ENCODE results near the gene TPP2.

The TPP2 gene

DNA sequence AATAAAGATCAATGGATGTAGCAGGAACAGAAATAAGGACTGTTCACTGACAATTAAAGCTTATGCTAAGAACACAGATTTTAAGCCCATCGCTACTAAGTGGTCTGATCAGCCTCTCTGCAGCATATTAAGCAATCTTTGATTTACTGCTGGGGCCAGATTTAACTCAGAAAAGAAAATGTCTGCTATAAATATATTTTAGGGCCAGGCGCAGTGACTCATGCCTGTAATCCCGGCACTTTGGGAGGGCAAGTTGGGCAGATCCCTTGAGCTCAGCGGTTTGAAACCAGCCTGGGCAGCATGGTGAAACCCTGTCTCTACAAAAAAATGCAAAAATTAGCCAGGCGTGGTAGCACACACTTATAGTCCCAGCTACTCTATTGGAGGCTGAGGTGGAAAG is 55.1 kb downstream of the TPP2 start:
- in situ Hi-C loops (cut with MboI; ENCODE audit: low sequenced_read_pairs) = no loop called here

DNA sequence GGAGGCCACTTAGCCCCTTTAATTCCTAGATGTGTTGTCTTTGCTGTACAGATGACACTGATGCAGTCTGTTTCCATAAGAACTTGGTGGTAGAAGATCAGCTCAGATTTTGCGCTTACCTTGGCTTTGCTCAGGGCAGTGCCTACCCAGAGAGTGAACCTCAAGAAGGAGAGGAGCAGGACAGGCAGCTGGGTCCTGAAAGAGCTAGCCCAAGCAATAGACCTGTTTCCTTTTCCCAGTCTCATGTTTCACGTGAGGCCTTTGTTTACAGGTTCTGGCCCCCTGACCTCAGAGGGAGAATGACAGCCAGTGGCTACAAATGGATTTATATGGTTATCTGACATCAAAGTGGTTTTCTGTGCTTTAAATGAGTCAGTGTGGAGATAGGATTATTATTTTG is 58.0 kb downstream of the TPP2 start:
- in situ Hi-C loops (cut with MboI; ENCODE audit: low sequenced_read_pairs) = no loop called here

DNA sequence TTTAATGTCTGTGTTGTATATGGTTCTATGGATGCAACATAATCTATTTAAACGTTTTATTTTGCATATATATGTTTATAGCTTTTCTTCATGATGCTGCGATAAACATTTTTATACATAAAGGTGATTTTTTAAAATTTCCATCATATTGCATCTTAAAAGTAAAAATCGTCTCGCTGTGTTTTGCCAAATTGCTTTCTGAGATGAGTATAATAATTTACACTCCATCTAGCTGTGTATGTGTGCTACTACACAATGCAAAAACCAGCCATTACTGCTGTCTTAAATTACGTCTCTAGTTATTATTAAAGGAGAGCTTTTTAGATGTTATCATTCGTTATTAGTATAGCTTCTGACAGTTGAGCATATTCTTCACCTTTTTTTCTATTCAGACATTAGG is 60.8 kb downstream of the TPP2 start:
- in situ Hi-C loops (cut with MboI; ENCODE audit: low sequenced_read_pairs) = no loop called here

DNA sequence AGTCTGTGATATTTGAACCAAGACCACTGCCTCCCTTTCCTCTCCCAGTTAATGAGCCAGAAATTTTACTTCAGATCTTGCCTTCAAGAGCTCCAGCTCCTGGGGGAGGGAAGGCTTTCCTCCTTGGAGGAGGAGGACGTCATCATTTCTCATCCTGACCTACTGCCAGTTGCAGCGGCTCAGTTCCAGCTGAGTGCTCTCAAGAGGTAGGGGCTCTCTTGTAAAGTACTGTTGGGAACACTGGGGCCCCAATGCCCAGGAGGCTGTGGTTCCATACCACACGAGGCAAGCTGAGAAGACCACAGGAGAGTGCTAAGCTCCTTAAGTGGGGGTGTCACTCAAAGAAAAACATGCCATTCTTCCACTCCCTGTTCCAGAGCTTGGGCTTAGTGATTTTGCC is 61.9 kb downstream of the TPP2 start:
- in situ Hi-C loops (cut with MboI; ENCODE audit: low sequenced_read_pairs) = no loop called here

DNA sequence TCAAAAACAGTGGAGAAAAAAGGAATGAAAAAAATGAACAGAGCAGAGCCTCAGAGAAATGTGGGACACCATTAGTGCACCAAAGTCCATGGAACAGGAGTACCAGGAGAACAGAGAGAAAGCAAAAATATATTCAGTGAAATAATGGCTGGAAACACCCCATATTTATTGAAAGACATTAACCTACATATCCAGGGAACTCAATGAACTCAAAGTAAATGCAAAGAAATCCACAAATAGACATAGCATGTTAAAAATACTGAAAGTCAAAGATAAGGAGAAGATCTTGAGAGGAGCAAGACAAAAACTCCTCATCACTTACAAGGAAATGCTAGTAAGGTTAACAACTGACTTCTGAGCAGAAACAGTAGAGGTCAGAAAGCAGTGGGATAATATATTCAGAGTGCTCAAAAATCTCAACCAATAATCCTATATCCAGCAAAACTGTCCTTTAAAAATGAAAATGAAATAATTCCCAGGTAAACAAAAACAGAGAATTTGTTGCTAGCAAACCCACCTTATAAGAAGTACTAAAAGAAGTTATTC is 62.5 kb downstream of the TPP2 start:
- in situ Hi-C loops (cut with MboI; ENCODE audit: low sequenced_read_pairs) = no loop called here

DNA sequence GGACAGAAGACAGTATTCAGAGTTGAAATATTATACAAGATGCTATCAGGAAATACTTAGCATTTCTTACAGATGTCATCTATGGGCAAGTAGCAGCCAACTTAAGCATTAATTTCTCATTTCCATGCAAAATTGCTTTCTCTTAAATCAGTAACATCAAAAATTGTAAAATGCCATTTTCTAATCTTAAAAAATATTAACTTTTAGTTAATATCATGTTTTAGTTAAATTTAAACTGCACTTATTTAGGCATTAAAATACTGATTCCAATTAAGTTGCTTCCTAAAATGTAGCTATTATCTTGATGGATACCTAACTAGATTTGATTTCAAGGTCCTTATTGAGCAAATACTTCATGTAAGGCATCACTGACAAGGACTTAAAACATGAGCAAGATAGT is 70.2 kb downstream of the TPP2 start:
- in situ Hi-C loops (cut with MboI; ENCODE audit: low sequenced_read_pairs) = no loop called here

DNA sequence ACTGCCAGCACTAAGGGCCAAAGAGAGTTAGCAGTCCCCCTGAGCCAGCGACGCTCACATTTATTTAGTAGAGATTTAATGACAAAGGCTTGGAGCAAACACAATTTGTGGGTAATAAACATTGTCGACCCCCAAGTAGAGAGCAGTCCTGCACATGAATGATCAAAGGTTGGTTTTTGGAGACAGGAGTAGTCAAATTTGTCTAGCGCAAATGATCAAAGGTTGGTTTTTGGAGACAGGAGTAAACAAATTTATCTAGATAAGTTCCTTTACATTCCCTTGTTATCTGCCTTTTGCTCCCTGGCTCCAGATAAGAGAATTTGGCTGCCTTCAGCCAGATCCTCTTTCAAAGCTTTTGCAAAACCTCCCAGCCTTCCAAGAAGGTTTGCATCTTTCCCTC is 71.1 kb downstream of the TPP2 start:
- in situ Hi-C loops (cut with MboI; ENCODE audit: low sequenced_read_pairs) = no loop called here

DNA sequence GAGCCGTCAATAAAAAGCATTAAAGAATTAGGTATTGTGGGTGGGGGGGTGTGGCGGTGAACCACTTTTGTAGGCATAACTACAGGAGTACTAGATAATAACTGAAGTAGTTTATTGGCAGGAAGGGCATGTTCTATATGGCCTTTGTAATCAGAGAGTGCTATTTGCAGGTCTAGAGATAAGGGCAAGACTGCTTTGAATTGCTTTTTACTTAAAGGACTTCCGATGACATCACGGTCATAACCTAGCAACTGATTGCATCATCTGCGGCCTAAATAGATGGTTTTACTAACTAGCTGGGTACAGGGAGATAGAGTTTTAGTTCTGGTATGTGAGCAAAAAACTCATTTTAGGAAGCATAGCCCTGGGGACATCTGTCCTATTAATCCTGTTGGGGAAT is 73.3 kb downstream of the TPP2 start:
- in situ Hi-C loops (cut with MboI; ENCODE audit: low sequenced_read_pairs) = no loop called here

DNA sequence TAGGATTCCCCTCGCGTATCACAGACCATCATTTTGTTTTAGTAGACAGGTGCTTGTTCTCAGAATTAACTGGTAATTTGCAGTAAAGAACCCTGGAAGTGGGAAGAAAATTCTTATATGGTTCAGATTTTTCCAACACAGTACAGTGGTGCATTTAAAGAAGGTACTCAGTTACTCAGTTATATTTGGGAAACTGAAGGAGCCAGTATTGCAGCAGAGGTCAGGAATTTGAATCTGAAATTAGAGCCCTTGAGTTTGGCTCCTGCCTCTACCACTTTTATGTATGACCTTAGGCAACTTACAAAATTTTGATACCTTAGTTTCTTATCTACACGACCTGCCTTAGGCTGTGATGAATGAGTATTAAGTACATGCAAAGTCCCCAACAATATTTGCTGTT is 78.3 kb downstream of the TPP2 start:
- in situ Hi-C loops (cut with MboI; ENCODE audit: low sequenced_read_pairs) = no loop called here

DNA sequence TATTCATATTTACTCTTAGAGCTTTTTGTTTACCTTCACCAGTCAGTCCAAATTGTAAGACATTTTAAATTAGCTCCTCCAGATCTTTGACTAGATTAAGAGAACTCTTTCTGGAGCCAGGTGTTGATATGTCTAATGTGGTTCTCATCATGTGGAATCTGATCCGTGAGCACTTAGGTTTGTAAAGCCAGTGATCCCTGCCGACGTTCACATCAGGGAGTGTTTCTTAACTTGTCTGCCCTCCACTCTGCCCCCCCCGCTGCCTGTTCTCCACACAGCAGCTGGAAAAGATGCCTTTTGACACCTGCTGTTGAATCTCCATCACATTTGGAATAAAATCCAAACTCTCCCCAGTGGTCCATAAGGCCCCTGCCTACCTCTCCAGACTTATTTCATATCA is 80.3 kb downstream of the TPP2 start:
- in situ Hi-C loops (cut with MboI; ENCODE audit: low sequenced_read_pairs) = no loop called here

DNA sequence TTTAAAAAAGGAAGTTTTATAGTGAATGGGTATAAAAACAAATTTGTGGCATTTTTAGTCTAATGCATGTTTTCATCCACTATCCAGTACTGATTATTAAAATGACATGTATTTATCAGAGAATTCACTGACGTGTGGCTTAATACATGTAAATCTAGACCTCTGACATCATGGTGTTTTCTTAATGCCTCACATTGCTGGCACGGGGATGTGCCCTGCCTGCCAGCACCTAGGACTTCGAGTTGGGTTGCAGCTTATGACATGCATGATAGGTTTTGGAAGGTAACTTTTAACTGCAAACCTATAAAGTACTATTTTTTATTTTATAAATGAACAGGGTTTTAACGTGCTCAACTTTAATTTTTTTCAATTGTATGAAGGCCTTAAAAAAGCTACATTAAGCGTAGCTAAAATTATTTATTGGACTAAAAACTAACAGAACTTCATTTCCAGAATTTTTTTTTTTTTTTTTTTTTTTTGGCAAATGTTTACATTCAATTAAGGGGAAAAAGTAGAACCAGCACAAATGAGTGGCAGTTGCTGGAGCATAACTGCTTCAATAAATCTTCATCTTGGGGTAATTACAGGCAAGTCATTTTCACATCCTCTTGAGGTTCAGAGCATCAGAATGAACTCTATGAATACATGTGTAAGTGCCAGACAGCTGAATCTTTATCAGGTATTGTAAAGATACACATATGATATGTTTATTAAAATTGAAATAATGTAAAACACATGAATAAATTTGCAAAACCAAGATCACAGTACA is 81.7 kb downstream of the TPP2 start:
- in situ Hi-C loops (cut with MboI; ENCODE audit: low sequenced_read_pairs) = no loop called here

DNA sequence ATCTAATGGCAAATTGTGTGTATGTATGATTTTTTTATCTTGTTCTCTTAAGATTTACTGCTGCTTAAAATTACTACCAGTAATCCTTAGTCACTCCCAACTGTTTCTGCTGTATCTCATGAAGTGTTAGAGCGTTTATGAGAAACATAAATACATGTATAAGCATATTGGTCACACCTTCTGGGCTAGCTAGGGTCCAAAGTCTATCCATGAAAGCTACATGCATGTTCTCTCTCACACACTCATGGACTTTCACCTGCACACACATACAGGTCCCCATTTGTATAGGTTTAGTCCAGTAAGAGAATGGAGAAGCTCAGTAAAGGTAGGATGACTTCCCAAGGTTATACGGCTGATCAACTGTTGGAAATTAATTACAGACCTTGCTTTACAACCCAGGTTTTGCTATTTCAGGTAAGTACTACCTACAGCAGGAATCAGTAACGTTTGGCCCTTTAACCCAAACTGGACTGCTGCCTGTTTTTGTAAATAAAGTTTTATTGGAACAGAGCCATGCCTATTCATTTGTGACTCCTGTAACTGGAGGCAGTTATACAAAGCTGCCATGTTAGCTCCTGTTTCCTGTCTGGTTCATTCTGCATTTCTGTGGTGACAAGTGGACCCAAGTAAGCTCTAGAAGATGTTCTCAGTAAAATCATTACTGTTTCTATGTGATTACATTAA is 82.8 kb downstream of the TPP2 start:
- in situ Hi-C loops (cut with MboI; ENCODE audit: low sequenced_read_pairs) = no loop called here

DNA sequence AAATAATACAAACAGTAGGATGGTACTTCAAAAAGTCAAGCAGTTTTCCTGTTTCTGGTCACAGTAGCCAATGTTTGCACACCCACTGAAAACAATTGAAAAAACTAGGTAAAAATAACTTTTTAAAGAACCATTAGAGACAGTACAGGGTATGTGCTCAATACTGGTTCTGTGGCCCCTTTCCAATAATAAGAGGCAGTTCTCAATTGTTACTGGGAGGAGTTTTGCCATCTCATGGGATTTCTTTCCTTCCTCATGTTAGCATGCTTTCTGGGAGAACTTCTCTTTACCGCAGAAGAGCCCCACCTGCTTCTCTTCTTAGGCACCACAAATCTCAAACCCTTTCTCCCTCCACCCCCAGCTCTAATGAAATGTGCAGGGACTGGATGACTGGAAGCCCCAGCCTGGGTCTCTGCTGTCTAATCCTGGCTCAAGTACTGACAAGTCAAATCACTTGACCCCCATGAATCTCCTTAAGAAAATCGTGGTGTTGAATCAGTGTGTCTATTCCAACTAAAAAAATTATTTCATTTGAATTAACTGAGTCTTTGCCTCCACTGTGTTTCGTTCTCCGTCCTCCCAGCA is 83.4 kb downstream of the TPP2 start:
- in situ Hi-C loops (cut with MboI; ENCODE audit: low sequenced_read_pairs) = no loop called here

DNA sequence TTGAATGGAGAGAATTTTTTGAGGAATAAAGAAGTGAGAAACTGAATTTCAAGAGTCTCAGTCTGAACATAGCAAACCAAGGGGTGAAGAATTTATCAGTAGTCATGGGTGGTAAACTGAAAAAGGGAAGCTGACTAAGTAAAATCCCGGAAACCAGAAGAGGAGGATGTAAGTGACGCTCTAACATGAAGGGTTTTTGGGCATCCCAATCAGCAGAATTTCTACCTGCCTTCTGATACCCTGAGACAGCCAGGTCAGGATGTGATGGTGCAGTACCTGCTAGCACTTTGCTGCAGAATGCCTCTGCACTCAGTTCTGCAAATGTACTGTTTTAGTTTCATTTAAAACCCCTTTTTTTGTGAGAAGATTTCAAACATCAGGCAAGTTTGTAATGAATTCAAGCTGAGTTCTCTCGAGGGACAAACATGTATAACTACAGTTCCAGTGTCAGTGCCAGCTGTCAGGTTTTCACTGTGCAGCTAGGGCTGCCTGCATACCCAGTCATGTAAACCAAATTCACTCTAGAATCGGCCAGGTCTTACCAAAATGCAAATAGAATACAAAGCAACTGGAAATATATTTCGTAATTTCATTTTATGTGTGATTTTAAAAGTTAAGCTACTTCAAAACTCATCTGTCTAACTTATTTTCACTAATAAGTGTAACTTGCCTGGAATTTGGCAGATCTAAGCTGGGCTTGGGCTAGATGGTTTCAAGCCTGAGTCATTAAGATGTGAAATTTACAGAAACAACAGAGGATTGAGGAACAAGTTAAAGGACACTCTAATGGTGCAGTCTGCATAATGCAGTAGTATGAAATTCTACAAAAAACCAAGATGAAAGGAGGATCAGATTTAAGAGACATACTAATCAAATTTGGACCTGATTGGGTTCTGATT is 84.3 kb downstream of the TPP2 start:
- in situ Hi-C loops (cut with MboI; ENCODE audit: low sequenced_read_pairs) = no loop called here

DNA sequence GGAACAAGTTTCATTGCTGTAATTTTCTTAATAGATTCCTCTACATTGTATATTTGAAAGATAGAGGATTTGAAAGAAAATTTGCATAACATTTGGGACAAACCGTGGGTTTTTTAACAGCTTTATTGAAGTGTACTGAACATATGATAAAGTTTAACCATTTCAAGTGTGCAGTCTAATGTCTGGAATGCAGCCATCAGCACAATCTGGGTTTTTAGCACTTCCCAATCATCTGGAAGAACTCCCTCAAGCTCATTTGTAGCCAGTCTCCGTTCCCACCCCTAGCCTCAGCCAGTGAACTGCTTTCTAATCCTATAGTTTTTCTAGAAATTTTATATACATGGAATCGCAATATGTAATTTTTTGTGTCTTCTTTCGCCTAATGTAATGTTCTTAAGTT is 85.4 kb downstream of the TPP2 start:
- in situ Hi-C loops (cut with MboI; ENCODE audit: low sequenced_read_pairs) = no loop called here

DNA sequence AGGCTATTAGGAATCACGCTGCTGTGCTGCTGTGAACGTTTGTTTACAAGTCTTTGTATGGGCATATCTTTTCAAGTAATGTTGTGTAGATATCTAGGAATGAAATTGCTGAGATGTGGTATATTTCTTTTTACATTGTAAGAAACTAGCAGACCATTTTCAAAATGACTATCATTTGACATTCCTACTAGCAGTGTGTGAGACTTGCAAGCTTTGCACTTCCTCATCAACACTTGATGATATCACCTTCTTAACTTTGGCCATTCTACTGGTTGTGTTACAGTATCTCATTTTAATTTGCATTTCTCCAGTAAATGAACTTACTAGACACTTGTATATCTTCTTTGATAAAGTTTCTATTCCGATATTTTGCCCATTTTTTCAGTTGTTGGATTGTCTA is 85.9 kb downstream of the TPP2 start:
- in situ Hi-C loops (cut with MboI; ENCODE audit: low sequenced_read_pairs) = no loop called here

DNA sequence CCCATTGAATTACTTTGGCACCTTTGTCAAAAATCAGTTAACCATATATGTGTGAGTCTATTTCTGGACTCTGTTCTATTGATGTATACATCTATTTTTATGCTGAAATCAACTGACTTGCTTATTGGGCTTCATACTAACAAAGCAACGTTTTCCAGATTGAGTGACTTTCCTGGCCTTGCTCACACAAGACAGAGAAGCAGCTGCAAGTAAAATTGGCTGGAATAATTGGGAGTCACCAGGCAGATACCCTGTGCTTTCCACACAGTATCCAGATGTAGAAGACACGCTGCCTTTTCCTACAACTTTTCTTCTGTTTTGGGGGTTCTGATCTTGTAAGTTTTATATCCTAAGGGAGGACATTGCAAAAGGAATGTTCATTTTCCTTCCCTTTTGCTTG is 86.9 kb downstream of the TPP2 start:
- in situ Hi-C loops (cut with MboI; ENCODE audit: low sequenced_read_pairs) = no loop called here

DNA sequence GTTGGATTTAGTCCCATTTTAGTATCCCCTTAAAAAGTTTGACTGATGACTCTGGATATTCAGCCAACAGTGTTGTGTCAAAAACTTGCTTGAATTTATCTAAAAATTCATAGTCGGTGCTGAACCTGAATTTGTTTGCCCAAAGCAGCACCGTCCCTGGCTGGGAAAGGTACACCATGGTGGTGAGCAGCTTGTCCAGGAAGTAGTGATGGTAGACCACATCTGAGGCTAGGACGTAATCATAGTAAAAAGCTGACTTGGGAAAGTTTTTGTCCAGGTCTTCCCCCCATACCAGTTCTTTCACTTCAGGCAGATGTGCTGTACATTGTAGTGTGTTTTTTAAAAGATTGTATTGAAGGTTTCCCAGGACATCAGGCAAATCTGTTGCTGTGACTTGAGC is 89.2 kb downstream of the TPP2 start:
- in situ Hi-C loops (cut with MboI; ENCODE audit: low sequenced_read_pairs) = no loop called here

DNA sequence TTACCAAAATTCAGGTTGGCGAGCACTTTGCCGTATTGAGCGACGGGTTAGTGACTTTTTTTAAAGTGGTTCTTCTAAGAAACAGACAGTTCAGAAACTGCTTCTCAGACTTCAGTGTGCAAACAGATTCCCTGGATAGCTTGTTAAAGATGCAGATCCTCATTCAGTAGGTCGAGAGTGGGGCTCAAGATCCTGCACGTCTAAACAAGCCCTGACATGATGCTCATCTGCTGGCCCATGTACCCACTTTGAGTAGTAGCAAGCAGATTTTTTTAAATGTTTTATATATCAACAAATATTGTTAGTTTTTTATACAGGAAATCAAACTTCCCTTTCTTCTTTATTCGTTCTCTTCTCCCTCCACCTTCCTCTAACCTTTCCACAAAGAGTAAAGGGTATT is 90.7 kb downstream of the TPP2 start:
- in situ Hi-C loops (cut with MboI; ENCODE audit: low sequenced_read_pairs) = no loop called here

DNA sequence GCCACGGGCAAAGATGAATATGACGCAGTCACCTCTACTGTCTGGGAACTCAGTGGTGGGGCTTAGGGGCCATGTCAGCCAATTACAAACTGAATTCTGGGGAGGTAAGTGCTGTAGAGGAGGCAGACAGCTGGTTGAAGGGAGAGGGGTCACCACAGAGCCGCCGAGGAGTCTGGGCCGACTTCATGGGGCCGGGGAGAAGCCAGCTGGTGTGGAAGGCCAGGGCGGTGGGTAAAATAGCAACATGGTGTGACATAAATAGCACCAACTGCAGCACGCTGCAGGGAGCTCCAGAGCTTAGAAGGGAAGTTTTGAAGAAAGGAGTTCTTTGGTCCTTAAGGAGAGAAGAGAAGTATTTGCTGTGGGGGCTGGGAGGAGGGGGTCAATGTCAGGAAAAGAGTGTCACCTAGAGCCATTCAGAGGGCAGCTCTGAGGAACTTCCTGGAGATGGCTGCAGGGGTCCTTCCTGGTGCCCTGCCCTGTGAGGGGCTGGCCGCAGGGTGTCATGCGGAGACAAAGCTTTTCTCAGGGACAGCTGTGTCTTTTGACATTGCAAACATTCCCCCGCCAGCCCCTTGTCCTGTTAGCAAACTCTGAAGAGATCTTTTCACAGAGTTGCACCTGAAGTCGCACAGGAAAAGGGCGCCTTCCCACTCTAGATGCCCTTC is 91.7 kb downstream of the TPP2 start:
- in situ Hi-C loops (cut with MboI; ENCODE audit: low sequenced_read_pairs) = no loop called here

DNA sequence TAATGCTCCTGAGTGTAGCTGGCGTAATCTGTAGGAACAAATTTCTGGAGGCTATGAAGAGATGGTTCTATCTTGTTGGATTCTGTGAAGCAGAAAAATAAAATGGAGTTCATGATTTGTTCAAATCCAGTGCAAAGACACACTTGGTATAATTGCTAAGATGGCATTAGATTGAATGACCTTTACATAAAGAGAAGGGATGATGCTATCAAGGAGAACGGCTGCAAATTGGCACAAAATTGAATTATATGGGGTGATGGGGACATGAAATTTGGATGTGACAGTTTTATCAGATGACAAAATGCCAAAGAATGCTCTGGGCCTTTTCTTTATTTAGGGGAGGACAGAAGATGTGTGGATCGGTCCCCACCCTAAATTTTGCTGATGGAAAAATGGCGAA is 94.1 kb downstream of the TPP2 start:
- in situ Hi-C loops (cut with MboI; ENCODE audit: low sequenced_read_pairs) = no loop called here

All from HL-60/S4 treated with phorbol 12-myristate 13-acetate at 8.2 ng/mL for 4 days and 3 days (cell line).